ENCODE data around the gene NPHP4. TPM values are rescaled to one million over a fixed set of nuclear protein-coding genes. Genes with fewer than 3 reads are reported as not detected.

NPHP4 gene
- total and polyA plus RNA-seq, 10 of the 15 experiments (the other 5 are each of a cell fraction or from before 2014, with no cell fraction given), result 0.16 to 10.5 (median 3.1) TPM

DNA sequence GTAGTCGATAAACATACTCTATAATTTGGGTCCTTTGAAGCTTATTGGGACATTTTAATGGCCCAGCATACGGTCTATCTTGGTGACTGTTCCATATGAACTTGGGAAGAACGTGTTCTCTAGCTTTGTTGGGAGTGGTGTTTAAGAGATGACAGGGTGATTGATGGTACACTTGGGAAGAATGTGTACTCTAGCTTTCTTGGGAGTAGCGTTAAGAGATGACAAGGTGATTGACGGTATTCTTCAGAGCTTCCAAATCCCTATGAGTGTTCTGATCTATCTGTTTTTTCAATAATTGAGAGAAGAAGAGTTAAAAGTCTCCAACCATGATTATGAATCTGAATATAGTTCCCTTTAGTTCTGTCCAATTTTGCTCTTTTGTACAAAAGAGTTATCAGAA, 9.4 kb downstream of the NPHP4 start:
- no TSS peak for BruUV-seq (replicated peaks)
- TF ChIP-seq SMC3 (IDR thresholded peaks at IDR 0.05; ENCODE audit: borderline replicate concordance, low read length) (no peak), TAF1 (IDR thresholded peaks at IDR 0.05; ENCODE audit: borderline replicate concordance, low read depth, low read length) (no peak), SIN3A (IDR thresholded peaks at IDR 0.05; ENCODE audit: low read depth, low read length) (no peak), ETV6 (conservative IDR thresholded peaks at IDR 0.05 in 1 of 2, IDR thresholded peaks at IDR 0.05 in 1 of 2; ENCODE audit: borderline replicate concordance in 1 of 2, low read depth in 1 of 2) (no peak), EZH2 (IDR thresholded peaks at IDR 0.05; ENCODE audit: borderline replicate concordance, control insufficient read depth, low read depth, low read length) (no peak), CBX3 (IDR thresholded peaks at IDR 0.05; ENCODE audit: borderline replicate concordance, low read depth) (no peak), ZZZ3 (IDR thresholded peaks at IDR 0.05; ENCODE audit: control insufficient read depth, insufficient read length, low read depth) (no peak), CHD2 (IDR thresholded peaks at IDR 0.05; ENCODE audit: borderline replicate concordance, low read depth, low read length) (no peak), MLLT1 (IDR thresholded peaks at IDR 0.05) (no peak), BACH1 (IDR thresholded peaks at IDR 0.05; ENCODE audit: borderline replicate concordance) (no peak), ATF2 (IDR thresholded peaks at IDR 0.05; ENCODE audit: low read length) (no peak), MTA3 (IDR thresholded peaks at IDR 0.05; ENCODE audit: borderline replicate concordance, low read length) (no peak), BRCA1 (IDR thresholded peaks at IDR 0.05; ENCODE audit: low read depth, low read length) (no peak), EP300 (IDR thresholded peaks at IDR 0.05; ENCODE audit: borderline replicate concordance in 1 of 2, control insufficient read depth in 1 of 2, low read depth in 2 of 2, low read length in 2 of 2) (no peak), FOXK2 (IDR thresholded peaks at IDR 0.05) (no peak), ZBED1 (IDR thresholded peaks at IDR 0.05; ENCODE audit: borderline replicate concordance) (no peak), ATF3 (IDR thresholded peaks at IDR 0.05; ENCODE audit: borderline replicate concordance, extremely low read depth, low read depth, low read length) (no peak), ESRRA (IDR thresholded peaks at IDR 0.05; ENCODE audit: low read length) (no peak)

More for the DNA sequence above, 9.4 kb downstream of the NPHP4 start:
- intact Hi-C loops (cut with micrococcal nuclease; ENCODE audit: unreplicated experiment), result no loop called here
- H3K4me1 ChIP-seq (ENCODE audit: control insufficient read depth, insufficient read depth, low read length), result peaks cover 3% of the 10 kb centered on the region; the same call in 1 of the 2 replicates
- H3K9me3 ChIP-seq (replicated peaks; ENCODE audit: control insufficient read depth, insufficient read depth, low read length), result no peaks in the 10 kb centered on the region
- in situ Hi-C loops (cut with MboI), result no loop called here
- no peaks in the 10 kb centered on the region; a peak in 3 of 4 replicates for H3K36me3 ChIP-seq (ENCODE audit: control insufficient read depth in 2 of 2, insufficient read depth in 2 of 2, low read length in 1 of 2)
- no peak overlapping the region for H3K4me2 ChIP-seq (ENCODE audit: control insufficient read depth, insufficient read depth)
- POLR2A ChIA-PET, result no interaction called here
- no peaks in the 10 kb centered on the region for H3K27me3 ChIP-seq (replicated peaks in 1 of 2; ENCODE audit: control insufficient read depth in 2 of 2, insufficient read depth in 2 of 2, low read length in 1 of 2)
- SMC1A ChIA-PET (ENCODE audit: uncharacterized antibody, unreplicated experiment), result no interaction called here
- RAD21 ChIA-PET (ENCODE audit: unreplicated experiment), result no interaction called here
- no peaks in the 10 kb centered on the region for H3K79me2 ChIP-seq (ENCODE audit: control insufficient read depth, insufficient read depth, low read length)
- H3K27ac ChIP-seq (ENCODE audit: control insufficient read depth, insufficient read depth), result no peak overlapping the region
- DNase-seq (ENCODE audit: low read depth, low spot score), result no peak
- H3K4me3 ChIP-seq, result no peak overlapping the region
- no peak for ATAC-seq
- CTCF ChIA-PET, result no interaction called here
- H2AFZ ChIP-seq (ENCODE audit: control insufficient read depth, low read depth, low read length), result no peak overlapping the region
- H4K20me1 ChIP-seq (ENCODE audit: control insufficient read depth, insufficient read depth), result no peaks in the 10 kb centered on the region
- FAIRE-seq, result no peak
- 66% methylated on average over 5 of the region's 5 CpGs for WGBS (ENCODE audit: insufficient coverage, insufficient replicate concordance, low lambda C conversion rate, missing lambda C conversion rate)
- H3K9ac ChIP-seq (ENCODE audit: control insufficient read depth, insufficient read depth, low read length), result no peak overlapping the region

Measured in GM12878 (cell line).